ENCODE data around the gene PXN. TPM values are rescaled to one million over a fixed set of nuclear protein-coding genes. Genes with fewer than 3 reads are reported as not detected.

The PXN gene
- total and polyA plus RNA-seq, 10 of the 15 experiments (the other 5 are each of a cell fraction or from before 2014, with no cell fraction given): 1.0 to 32.0 (median 11.5) TPM

DNA sequence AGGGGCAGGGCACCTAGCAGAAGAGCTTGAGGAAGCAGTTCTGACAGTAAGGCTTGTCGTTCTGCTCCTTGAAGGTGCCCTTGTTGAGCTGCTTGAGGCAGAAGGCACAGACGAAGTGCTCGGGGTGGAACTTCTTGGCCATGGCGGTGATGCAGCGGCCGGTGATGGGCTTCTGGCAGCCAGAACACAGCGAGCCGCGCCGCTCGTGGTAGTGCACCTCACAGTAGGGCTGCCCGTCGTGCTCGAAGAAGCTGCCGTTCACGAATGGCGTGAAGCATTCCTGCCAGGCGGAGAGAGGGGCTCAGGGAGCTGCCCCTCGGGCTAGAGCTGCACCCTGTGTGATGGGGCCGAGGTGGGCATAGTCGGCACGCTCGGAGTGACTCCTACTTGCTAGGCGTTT lies 53.2 kb downstream of the PXN start (continued):
- TF ChIP-seq RELB (IDR thresholded peaks at IDR 0.05; ENCODE audit: low read depth) (no peak), NKRF (conservative IDR thresholded peaks at IDR 0.05) (no peak), KLF5 (IDR thresholded peaks at IDR 0.05; ENCODE audit: partially characterized antibody) (no peak)

DNA sequence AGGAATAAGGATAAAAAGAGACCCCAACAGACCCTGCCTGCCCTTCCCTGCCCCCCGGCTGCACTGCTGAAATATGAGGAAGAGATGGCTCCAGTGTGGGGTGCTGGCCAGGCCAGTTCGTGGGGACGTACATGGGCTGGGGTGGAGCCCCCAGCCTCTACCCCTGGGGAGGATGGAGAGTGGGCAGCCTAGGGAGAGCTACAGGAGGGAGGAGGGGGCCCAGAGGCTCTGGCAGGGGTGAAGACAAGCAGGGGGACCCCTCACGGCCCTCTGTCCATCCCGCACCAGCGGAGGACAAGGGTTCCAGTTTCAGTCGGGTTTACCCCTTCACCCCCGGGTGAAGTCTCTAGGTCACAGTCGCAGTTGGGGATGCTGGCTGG lies 53.6 kb downstream of the PXN start:
- in situ Hi-C loops (cut with MboI) (no loop called here), intact Hi-C loops (cut with micrococcal nuclease; ENCODE audit: unreplicated experiment) (no loop called here)
- CTCF ChIA-PET: interaction anchor here (0.6 kb wide), 1 partner anchor 19 kb away, joined by 3 read pairs; no protein-coding TSS in a partner anchor
- Histone ChIP-seq H3K4me2 (ENCODE audit: control insufficient read depth, insufficient read depth) (no peak overlapping the region), H3K27me3 (replicated peaks in 1 of 2; ENCODE audit: control insufficient read depth in 2 of 2, insufficient read depth in 2 of 2, low read length in 1 of 2) (no peaks in the 10 kb centered on the region), H3K4me3 (no peak overlapping the region), H3K9ac (ENCODE audit: control insufficient read depth, insufficient read depth, low read length) (no peak overlapping the region), H3K27ac (ENCODE audit: control insufficient read depth, insufficient read depth) (no peak overlapping the region), H2AFZ (ENCODE audit: control insufficient read depth, low read depth, low read length) (no peak overlapping the region), H3K9me3 (replicated peaks; ENCODE audit: control insufficient read depth, insufficient read depth, low read length) (no peaks in the 10 kb centered on the region), H3K36me3 (ENCODE audit: control insufficient read depth in 2 of 2, insufficient read depth in 2 of 2, low read length in 1 of 2) (peaks cover 0 to 3% of the 10 kb centered on the region in 2 experiments; a peak in 2 of 4 replicates), H4K20me1 (ENCODE audit: control insufficient read depth, insufficient read depth) (no peaks in the 10 kb centered on the region), H3K4me1 (ENCODE audit: control insufficient read depth, insufficient read depth, low read length) (no peaks in the 10 kb centered on the region), H3K79me2 (ENCODE audit: control insufficient read depth, insufficient read depth, low read length) (no peaks in the 10 kb centered on the region)
- SMC1A ChIA-PET (ENCODE audit: uncharacterized antibody, unreplicated experiment): interaction anchor here (1.8 kb wide), 1 partner anchor 10 kb away, joined by 7 read pairs; the partner anchor contains the start of gene RPLP0
- RAD21 ChIA-PET (ENCODE audit: unreplicated experiment): no interaction called here
- TF ChIP-seq ZNF274 (IDR thresholded peaks at IDR 0.05; ENCODE audit: insufficient read depth, insufficient read length) (no peak), MYC (IDR thresholded peaks at IDR 0.05; ENCODE audit: insufficient read depth, insufficient read length, insufficient replicate concordance, low read length, severe bottlenecking) (no peak), CBX5 (IDR thresholded peaks at IDR 0.05; ENCODE audit: low read depth) (no peak), ETV6 (conservative IDR thresholded peaks at IDR 0.05 in 1 of 2, IDR thresholded peaks at IDR 0.05 in 1 of 2; ENCODE audit: borderline replicate concordance in 1 of 2, low read depth in 1 of 2) (no peak), SMAD1 (IDR thresholded peaks at IDR 0.05; ENCODE audit: low read depth, partially characterized antibody) (no peak), CREM (IDR thresholded peaks at IDR 0.05; ENCODE audit: low read depth) (no peak)
- DNase-seq (ENCODE audit: low read depth, low spot score) (no peak), FAIRE-seq (no peak), ATAC-seq (no peak)
- 96% methylated on average over 9 of the region's 9 CpGs for WGBS (ENCODE audit: insufficient coverage, insufficient replicate concordance, low lambda C conversion rate, missing lambda C conversion rate)
- no TSS peak for BruUV-seq (replicated peaks)
- POLR2A ChIA-PET: no interaction called here
